Measurements from ENCODE around the gene ATP2A1. TPM values are rescaled to one million over a fixed set of nuclear protein-coding genes. Genes with fewer than 3 reads are reported as not detected.
"Not testable (repeated sequence)": the region's sequence is repeated elsewhere in the genome, so short reads cannot be mapped to it uniquely, and the experiment has no call there.

The ATP2A1 gene
- total RNA-seq, 1 donor from 2014 or later: 0.45 TPM

DNA sequence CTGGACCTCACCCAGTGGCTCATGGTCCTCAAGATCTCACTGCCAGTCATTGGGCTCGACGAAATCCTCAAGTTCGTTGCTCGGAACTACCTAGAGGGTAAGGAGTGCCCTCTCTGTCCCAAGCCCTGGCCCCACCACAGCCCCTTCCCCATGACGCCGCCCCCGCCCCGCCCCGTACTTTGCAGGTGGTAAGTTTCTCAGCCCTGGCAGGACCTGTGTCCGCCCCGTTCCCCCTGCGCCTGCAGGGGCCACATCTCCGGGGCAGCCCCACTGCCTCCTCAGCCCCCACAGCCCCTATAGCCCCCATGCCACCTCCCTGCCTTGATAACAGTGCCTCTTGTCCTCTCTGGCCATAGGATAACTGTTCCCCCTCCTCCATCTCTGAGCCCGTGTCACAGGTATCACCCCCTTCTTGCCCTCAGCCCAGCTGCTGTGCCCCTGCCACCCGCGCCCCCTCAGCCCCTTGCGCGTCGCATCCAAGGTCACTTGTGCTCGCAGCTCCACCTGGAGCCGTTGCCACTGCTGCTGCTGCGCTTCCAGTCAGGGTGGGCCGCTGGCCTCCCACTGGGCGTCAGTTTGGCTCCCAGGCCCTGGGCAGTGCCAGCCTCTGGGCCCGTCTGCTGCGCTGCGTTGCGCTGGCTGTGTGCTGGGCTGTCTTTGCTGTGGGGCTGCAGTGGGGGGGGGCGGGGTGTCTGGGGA lies 25.2 kb downstream of the ATP2A1 start:
- intact Hi-C loops (cut with micrococcal nuclease): no loop called here
- ATAC-seq (no peak), DNase-seq (no peak)

GRCh38 chr16:28904363-28904762 lies 26.1 kb downstream of the ATP2A1 start:
- no peak for DNase-seq
- intact Hi-C loops (cut with micrococcal nuclease): no loop called here
- ATAC-seq: no peak

DNA sequence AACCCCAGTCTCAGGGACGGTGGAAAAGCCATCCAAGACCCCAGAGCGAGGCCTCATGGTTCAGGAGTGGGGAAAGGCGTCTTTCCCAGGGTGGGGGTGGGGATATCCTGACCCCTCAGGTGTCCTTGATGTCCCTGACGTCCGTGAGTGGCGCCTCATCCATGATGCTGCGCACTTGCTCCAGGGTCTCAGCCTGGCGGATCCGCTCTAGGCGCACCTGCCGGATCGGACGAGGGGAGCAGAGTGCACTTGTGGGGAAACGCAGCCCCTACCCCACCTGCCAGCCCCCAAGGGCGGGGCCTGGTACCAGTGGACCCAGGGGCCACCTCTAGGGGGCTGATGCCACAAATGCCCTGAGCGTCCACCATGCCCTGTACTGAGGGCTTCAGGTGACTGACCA lies 26.5 kb downstream of the ATP2A1 start:
- ATAC-seq (no peak), DNase-seq (no peak)
- intact Hi-C loops (cut with micrococcal nuclease): no loop called here

- no peak for ATAC-seq
- DNase-seq: no peak
- intact Hi-C loops (cut with micrococcal nuclease): no loop called here
Observed at GRCh38 chr16:28905229-28905754, 27.0 kb downstream of the ATP2A1 start.

GRCh38 chr16:28905800-28906372 lies 27.6 kb downstream of the ATP2A1 start:
- intact Hi-C loops (cut with micrococcal nuclease): no loop called here
- ATAC-seq (no peak), DNase-seq (no peak)

DNA sequence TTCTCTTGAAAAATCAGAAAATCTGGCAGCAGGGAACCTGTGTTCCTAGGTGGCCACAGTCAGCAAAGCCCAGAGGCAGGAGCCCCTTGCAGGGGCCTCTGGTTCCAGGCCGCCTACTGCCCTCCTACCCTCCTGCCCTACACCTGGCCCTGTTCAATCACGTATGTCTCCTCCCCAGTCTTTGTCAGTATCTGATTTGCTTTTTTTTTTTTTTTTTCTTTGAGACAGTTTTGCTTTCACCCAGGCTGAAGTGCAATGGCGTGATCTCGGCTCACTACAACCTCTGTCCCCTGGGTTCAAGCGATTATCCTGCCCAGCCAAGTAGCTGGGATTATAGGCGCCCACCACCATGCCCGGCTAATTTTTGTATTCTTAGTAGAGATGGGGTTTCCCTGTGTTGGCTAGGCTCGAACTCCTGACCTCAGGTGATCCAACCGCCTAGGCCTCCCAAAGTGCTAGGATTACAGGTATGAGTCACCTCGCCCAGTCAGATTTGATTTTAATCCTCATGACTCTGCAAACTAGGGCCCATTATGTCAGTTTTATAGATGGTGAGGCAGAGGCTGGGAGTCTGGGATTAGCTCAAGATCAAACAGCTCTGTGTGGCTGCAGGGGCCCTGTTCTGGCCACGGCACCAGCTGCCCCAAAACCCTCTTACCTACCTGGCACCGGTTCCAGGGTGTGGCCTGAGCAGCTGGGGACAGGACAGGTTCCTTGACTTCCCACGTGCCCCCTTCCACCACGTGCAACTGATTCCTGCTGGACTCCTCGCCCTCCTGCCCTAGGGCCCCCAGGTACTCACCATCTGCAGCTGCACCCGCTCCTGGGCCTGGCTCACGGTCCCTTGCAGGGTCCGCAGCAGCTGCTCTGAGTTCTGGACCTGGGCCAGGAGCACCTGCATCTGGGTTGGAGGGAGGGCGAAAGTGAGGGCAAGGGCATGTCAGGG lies 32.1 kb downstream of the ATP2A1 start:
- DNase-seq (no peak), ATAC-seq (no peak)
- intact Hi-C loops (cut with micrococcal nuclease): no loop called here

GRCh38 chr16:28912558-28912957 lies 34.3 kb downstream of the ATP2A1 start:
- ATAC-seq (no peak), DNase-seq (no peak)
- intact Hi-C loops (cut with micrococcal nuclease): no loop called here

DNA sequence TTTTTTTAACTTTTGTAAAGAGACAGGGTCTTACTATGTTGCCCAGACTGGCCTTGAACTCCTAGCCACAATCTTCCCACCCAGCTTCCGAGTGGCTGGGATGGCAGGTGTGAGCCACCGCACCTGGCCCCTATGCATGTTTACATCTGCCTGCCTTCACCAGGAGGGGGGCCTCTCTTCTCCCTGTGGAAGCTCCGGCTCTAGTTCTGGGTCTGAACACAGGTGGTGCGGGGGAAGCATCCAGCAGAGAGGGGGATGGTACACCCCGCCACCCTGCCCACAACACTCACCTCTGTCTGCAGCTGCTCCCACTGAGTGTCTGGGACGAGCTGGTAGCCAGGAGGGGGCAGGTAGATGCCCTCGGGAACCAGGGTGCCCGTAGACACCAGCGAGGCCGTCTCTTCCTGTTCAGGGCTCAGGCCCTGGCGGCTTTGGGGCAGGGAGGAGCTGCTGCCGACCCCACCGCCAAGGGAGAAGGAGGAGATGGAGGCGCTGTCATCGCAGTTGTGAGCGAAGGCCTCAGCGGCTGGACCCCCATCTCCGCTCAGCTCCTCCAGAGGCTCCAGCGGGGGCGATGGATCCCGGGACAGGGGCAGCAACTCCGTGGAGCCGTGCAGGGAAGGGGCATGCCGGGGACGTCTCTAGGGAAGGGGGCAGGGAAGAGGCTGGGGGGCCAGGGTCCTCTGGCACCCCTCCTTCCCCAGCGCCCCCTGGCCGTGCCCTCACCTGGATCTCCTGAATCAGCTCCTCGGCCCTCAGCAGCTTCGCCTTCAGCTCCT lies 35.8 kb downstream of the ATP2A1 start:
- intact Hi-C loops (cut with micrococcal nuclease): no loop called here
- DNase-seq: no peak
- ATAC-seq: no peak

DNA sequence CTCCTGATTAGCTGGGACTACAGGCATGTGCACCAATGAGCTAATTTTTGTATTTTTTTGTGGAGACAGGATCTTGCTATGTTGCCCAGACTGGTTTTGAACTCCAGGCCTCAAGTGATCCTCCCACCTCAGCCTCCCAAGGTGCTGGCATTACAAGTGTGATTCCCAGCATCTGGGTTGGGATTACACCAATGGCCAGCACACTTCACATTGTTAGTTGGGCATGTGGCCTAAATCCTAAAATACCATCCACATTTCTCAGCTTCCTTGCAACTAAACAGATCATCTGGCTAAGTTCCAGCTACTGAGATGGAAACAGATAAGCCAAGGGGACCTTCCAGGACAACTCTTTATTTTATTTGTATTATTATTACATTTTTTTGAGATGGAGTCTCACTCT lies 36.9 kb downstream of the ATP2A1 start:
- DNase-seq (no peak), ATAC-seq (no peak)
- intact Hi-C loops (cut with micrococcal nuclease): no loop called here

DNA sequence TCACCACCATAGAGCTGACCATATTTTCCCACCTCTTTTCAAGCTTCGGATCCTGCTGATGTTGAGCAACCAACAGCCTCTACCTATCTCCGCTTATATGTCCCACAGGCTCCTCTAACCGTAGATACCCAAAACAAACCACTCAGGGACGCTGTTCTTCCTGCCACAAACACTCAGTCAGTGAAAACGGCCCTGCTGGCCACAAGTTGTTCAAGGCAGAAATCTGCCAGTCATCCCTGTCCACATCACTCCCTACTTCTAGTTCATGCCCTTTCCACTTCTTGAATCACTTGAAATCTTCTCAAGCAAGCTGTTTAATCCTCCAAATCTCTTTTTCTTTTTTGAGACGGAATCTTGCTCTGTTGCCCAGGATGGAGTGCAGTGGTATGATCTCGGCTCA lies 38.8 kb downstream of the ATP2A1 start:
- intact Hi-C loops (cut with micrococcal nuclease): no loop called here
- DNase-seq: no peak
- ATAC-seq: no peak

DNA sequence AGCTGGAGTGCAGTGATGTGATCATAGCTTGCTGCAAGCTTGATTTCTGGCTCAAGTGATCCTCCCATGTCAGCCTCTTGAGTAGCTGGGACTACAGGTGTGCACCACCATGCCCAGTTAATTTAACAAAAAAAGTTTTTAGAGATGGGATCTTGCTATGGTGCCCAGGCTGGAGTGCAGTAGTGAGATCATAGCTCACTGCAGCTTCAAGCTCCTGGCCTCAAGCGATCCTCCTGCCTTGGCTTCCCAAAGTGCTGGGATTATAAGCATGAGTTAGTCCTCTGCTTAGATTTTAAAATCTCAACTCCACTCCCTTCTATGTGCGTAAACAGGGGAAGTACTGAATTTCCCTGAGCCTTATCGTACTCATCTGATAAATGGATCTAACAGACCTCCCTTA lies 40.4 kb downstream of the ATP2A1 start:
- no peak for DNase-seq
- intact Hi-C loops (cut with micrococcal nuclease): no loop called here
- ATAC-seq: no peak

- DNase-seq (no peak), ATAC-seq (no peak)
- intact Hi-C loops (cut with micrococcal nuclease): no loop called here
Observed at GRCh38 chr16:28923231-28923587, 44.9 kb downstream of the ATP2A1 start.

- intact Hi-C loops (cut with micrococcal nuclease): no loop called here
- ATAC-seq (no peak), DNase-seq (no peak)
Observed at GRCh38 chr16:28923652-28924398, 45.5 kb downstream of the ATP2A1 start.

- no peak for DNase-seq
- intact Hi-C loops (cut with micrococcal nuclease): no loop called here
- ATAC-seq: no peak
Observed at GRCh38 chr16:28924399-28924761, 46.1 kb downstream of the ATP2A1 start.

- ATAC-seq (peak; percentile 95), DNase-seq (peak; percentile 96)
- intact Hi-C loops (cut with micrococcal nuclease): no loop called here
Observed at GRCh38 chr16:28924762-28925385, 46.6 kb downstream of the ATP2A1 start, which contains the start of gene RABEP2. TSS of gene RABEP2 (minus strand) at chr16:28925238. CDS start at chr16:28925163, 75 bp downstream.

DNA sequence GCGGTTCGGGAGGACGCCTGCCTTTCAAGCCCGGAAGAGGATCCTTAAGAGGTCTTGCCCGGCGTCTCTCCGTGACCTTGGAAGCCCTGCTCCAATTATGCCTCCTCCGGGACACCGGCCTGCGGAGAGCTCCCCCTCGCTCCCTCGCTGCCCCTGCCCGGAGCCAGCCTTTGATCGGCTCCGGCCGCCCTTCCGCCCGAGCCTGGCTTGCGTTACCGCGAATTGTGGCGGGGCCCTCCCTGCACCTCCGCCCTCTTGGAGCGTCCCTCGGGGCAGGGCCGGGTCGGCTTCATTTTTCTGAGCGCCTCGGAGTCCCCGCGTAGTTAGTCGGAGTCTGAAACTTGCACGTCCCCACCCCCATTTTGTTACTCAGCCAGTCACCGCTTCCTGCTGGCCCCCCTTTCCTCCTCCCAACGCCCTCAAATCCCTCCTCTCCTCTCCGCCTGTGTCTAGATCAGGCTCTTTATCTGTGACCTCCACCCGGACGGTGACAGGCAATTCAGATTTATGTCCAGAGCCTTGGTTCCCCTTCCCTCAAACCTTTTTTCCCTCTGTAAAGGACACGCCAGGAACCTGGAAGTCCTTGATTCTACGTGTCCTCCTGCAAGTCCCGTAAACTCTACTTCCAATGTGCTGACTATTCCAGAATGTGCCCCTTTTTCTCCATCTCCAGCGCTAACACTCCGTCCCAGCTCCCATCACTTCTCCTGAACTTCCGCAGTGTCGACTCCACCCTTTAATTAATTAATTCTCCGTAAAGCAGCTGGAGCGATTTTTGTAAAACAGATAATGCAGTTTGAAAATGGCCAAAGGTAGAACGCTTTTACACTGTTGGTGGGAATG lies 47.3 kb downstream of the ATP2A1 start:
- intact Hi-C loops (cut with micrococcal nuclease): no loop called here
- ATAC-seq (peak; percentile 76), DNase-seq (peak; percentile 88)

- ATAC-seq; DNase-seq; intact Hi-C loops (cut with micrococcal nuclease): not testable (repeated sequence)
Observed at GRCh38 chr16:28926284-28926683, 48.0 kb downstream of the ATP2A1 start.

Measured in left ventricle myocardium superior (tissue), 1 donor.